IMR-90 (cell line): ENCODE results near the gene CLDN14. TPM values are rescaled to one million over a fixed set of nuclear protein-coding genes. Genes with fewer than 3 reads are reported as not detected.

ENCODE experiments used
- ATAC-seq: fragments of 200-7000 bp; cut with Tn5 transposase; 2 replicates; pipeline ENCODE4 v1.9.1; 2020; ENCODE audit warnings: low read depth, mild to moderate bottlenecking, moderate library complexity
- BruUV-seq: library from RNA; stranded (reverse); fragments of 400-500 nt; replicated peaks from 2 replicates; lab custom pipeline; 2021; lab: Mats Ljungman, UMichigan
- CTCF ChIA-PET: fragments of 300-600 bp; formaldehyde crosslinking; extraction: SDS; loops from one replicate; lab custom pipeline; 2021; ENCODE audit warnings: antibody characterized with exemption; lab: Yijun Ruan, JAX
- POLR2A ChIA-PET: fragments of 300-600 bp; sonication (Branson Sonifier 250); formaldehyde crosslinking; loops from one replicate; lab custom pipeline; 2022; ENCODE audit warnings: antibody characterized with exemption; ENCODE audit not compliant: unreplicated experiment; lab: Charles Lee
- DNase-seq: peaks from one replicate; pipeline ENCODE4 v3.0.0; 2013
- H2AFZ ChIP-seq: replicated peaks from 2 replicates; pipeline ENCODE3; 2013; ENCODE audit warnings: low read length, mild to moderate bottlenecking; ENCODE audit not compliant: poor library complexity
- H2AK5ac ChIP-seq: 2 replicates; pipeline ENCODE4 v1.6.1; 2013; ENCODE audit warnings: low read depth, low read length, inconsistent platforms
- H2AK9ac ChIP-seq: replicated peaks from 2 replicates; pipeline ENCODE3; 2013; ENCODE audit warnings: mild to moderate bottlenecking, low read depth, low read length, moderate library complexity; ENCODE audit not compliant: poor library complexity
- H2BK120ac ChIP-seq: 2 replicates; pipeline ENCODE4 v1.6.1; 2013; ENCODE audit warnings: low read depth, low read length, inconsistent platforms
- H2BK15ac ChIP-seq: 3 replicates; pipeline ENCODE4 v1.6.1; 2013; ENCODE audit warnings: low read depth, low read length, inconsistent platforms
- H2BK20ac ChIP-seq: 2 replicates; pipeline ENCODE4 v1.6.1; 2013; ENCODE audit warnings: low read depth, mild to moderate bottlenecking, inconsistent platforms, low read length, moderate library complexity
- H2BK5ac ChIP-seq: 2 replicates; pipeline ENCODE4 v1.6.1; 2013; ENCODE audit warnings: mild to moderate bottlenecking, low read depth, low read length, inconsistent platforms; ENCODE audit not compliant: poor library complexity, severe bottlenecking
- H3K14ac ChIP-seq: replicated peaks from 2 replicates; pipeline ENCODE4 v1.6.1; 2013; ENCODE audit warnings: low read depth, low read length, inconsistent platforms
- H3K18ac ChIP-seq: 2 replicates; pipeline ENCODE4 v1.6.1; 2013; ENCODE audit warnings: low read depth, low read length, control low read depth
- H3K23ac ChIP-seq: 2 replicates; pipeline ENCODE4 v1.6.1; 2013; ENCODE audit warnings: low read depth, low read length, inconsistent platforms
- H3K27ac ChIP-seq: 2 replicates; pipeline ENCODE4 v1.5.1; 2013; ENCODE audit warnings: mild to moderate bottlenecking, control low read depth, low read length; ENCODE audit not compliant: insufficient read depth
- H3K27me3 ChIP-seq: 2 replicates; pipeline ENCODE4 v1.6.1; 2013; ENCODE audit warnings: low read length; ENCODE audit not compliant: control insufficient read depth, insufficient read depth
- H3K36me3 ChIP-seq: 2 replicates; pipeline ENCODE4 v1.6.1; 2013; ENCODE audit warnings: low read length, mixed read lengths; ENCODE audit not compliant: control insufficient read depth, insufficient read depth
- H3K4ac ChIP-seq: 2 replicates; pipeline ENCODE4 v1.6.1; 2013; ENCODE audit warnings: low read depth, low read length, inconsistent platforms
- H3K4me1 ChIP-seq: 2 replicates; pipeline ENCODE4 v1.6.1; 2013; ENCODE audit warnings: low read length, mixed read lengths; ENCODE audit not compliant: control insufficient read depth, insufficient read depth
- H3K4me2 ChIP-seq: 2 replicates; pipeline ENCODE4 v1.6.1; 2013; ENCODE audit warnings: low read depth, mild to moderate bottlenecking, control low read depth, low read length, moderate library complexity
- H3K4me3 ChIP-seq: 2 replicates; pipeline ENCODE4 v1.5.1; 2013; ENCODE audit warnings: low read depth, mild to moderate bottlenecking, control low read depth, low read length, moderate library complexity; ENCODE audit not compliant: insufficient read depth
- H3K56ac ChIP-seq: 2 replicates; pipeline ENCODE4 v1.6.1; 2013; ENCODE audit warnings: low read length, inconsistent platforms; ENCODE audit not compliant: insufficient read depth; ENCODE audit errors: extremely low read depth
- H3K79me1 ChIP-seq, 2 experiments: 2 replicates each; pipeline ENCODE4 v1.6.1; 2013; ENCODE audit warnings: low read length in 2 of 2, inconsistent platforms in 1 of 2, low read depth in 1 of 2
- H3K9ac ChIP-seq: 2 replicates; pipeline ENCODE4 v1.6.1; 2013; ENCODE audit warnings: low read depth, low read length, control low read depth
- H3K9me1 ChIP-seq: 2 replicates; pipeline ENCODE4 v1.6.1; 2013; ENCODE audit warnings: low read length, inconsistent platforms; ENCODE audit not compliant: insufficient read depth
- H3K9me3 ChIP-seq: 2 replicates; pipeline ENCODE4 v1.6.1; 2013; ENCODE audit warnings: low read length; ENCODE audit not compliant: control insufficient read depth, insufficient read depth
- H4K20me1 ChIP-seq: 2 replicates; pipeline ENCODE4 v1.6.1; 2013; ENCODE audit warnings: low read length, inconsistent platforms; ENCODE audit not compliant: insufficient read depth
- H4K5ac ChIP-seq: 2 replicates; pipeline ENCODE4 v1.6.1; 2013; ENCODE audit warnings: mild to moderate bottlenecking, low read depth, low read length, control low read depth
- H4K8ac ChIP-seq, 2 experiments: 2 replicates each; pipeline ENCODE4 v1.6.1; 2013; ENCODE audit warnings: low read depth in 2 of 2, low read length in 2 of 2, control low read depth in 1 of 2, inconsistent platforms in 1 of 2
- H4K91ac ChIP-seq: 2 replicates; pipeline ENCODE4 v1.6.1; 2013; ENCODE audit warnings: low read depth, low read length, inconsistent platforms; ENCODE audit not compliant: insufficient read depth
- CEBPB ChIP-seq: IDR thresholded peaks from 2 replicates; pipeline ENCODE4 v1.6.1; 2012; ENCODE audit warnings: low read depth, low read length, improper control_type of control experiment
- CHD1 ChIP-seq: IDR thresholded peaks from 2 replicates; pipeline ENCODE4 v1.6.1; 2012; ENCODE audit warnings: low read depth, low read length, improper control_type of control experiment
- ELK1 ChIP-seq: fragments of 150-350 bp; IDR thresholded peaks from 2 replicates; pipeline ENCODE4 v1.6.1; 2016; ENCODE audit warnings: low read depth, mild to moderate bottlenecking, low read length, moderate library complexity, borderline replicate concordance
- FOS ChIP-seq: fragments of 150-350 bp; IDR thresholded peaks from 2 replicates; pipeline ENCODE4 v1.6.1; 2016; ENCODE audit warnings: low read depth, low read length
- MAFK ChIP-seq: IDR thresholded peaks from 2 replicates; pipeline ENCODE4 v1.6.1; 2012; ENCODE audit warnings: low read depth, low read length, improper control_type of control experiment
- MAZ ChIP-seq: IDR thresholded peaks from 2 replicates; pipeline ENCODE4 v1.6.1; 2012; ENCODE audit warnings: low read depth, mild to moderate bottlenecking, low read length, improper control_type of control experiment, moderate library complexity, borderline replicate concordance
- MXI1 ChIP-seq: IDR thresholded peaks from 2 replicates; pipeline ENCODE4 v1.6.1; 2012; ENCODE audit warnings: low read depth, mild to moderate bottlenecking, low read length, moderate library complexity, borderline replicate concordance
- NFE2L2 ChIP-seq: fragments of 150-350 bp; IDR thresholded peaks from 2 replicates; pipeline ENCODE4 v1.6.1; 2016; ENCODE audit warnings: low read depth, mild to moderate bottlenecking, low read length
- POLR2A ChIP-seq: IDR thresholded peaks from 2 replicates; pipeline ENCODE4 v1.6.1; 2012; ENCODE audit warnings: mild to moderate bottlenecking, low read depth, low read length
- RAD21 ChIP-seq: IDR thresholded peaks from 2 replicates; pipeline ENCODE4 v1.6.1; 2012; ENCODE audit warnings: low read length, improper control_type of control experiment
- RCOR1 ChIP-seq: IDR thresholded peaks from 2 replicates; pipeline ENCODE4 v1.6.1; 2012; ENCODE audit warnings: mild to moderate bottlenecking, low read length, improper control_type of control experiment; ENCODE audit not compliant: insufficient replicate concordance
- RFX5 ChIP-seq: IDR thresholded peaks from 2 replicates; pipeline ENCODE4 v1.8.0; 2012; ENCODE audit warnings: low read depth, mild to moderate bottlenecking, low read length, moderate library complexity
- SMC3 ChIP-seq: fragments of 150-350 bp; IDR thresholded peaks from 2 replicates; pipeline ENCODE4 v1.6.1; 2016; ENCODE audit warnings: low read depth, mild to moderate bottlenecking, antibody characterized with exemption, low read length, moderate library complexity
- USF2 ChIP-seq: fragments of 150-350 bp; IDR thresholded peaks from 2 replicates; pipeline ENCODE4 v1.6.1; 2017; ENCODE audit warnings: mild to moderate bottlenecking, antibody characterized with exemption, low read length, low read depth
- WGBS, 2 experiments: methylation state at CpG; one replicate each; pipeline versions ENCODE4 v1.1.5 to v1.1.7; 2013; ENCODE audit warnings: missing lambda C conversion rate in 2 of 2; ENCODE audit not compliant: insufficient read length in 1 of 2; ENCODE audit errors: extremely low coverage in 2 of 2; 5-methylcytosine and 5-hydroxymethylcytosine counted together
- dilution Hi-C: fragments of 300-500 bp; cut with HindIII; formaldehyde crosslinking; loops from one replicate; pipeline ENCODE4 v1.14.3; 2018; ENCODE audit warnings: low sequenced_read_pairs; ENCODE audit not compliant: unreplicated experiment
- in situ Hi-C: fragments of 300-500 bp; cut with MboI; formaldehyde crosslinking; loops from 3 replicates; pipeline ENCODE4 v1.14.3; 2019; ENCODE audit warnings: low sequenced_read_pairs, inconsistent platforms, mixed read lengths
- intact Hi-C: fragments of 100-400 bp; cut with micrococcal nuclease; formaldehyde crosslinking; loops from 2 replicates; pipeline ENCODE4 v1.10.0; 2022
- polyA plus RNA-seq, 3 experiments: library from polyadenylated mRNA; depleted of rRNA; stranded (reverse); fragments of >200 nt; gene quantifications; 2 replicates each; pipeline ENCODE4 v1.2.3, GENCODE V29; 2012; ENCODE audit warnings: low replicate concordance in 1 of 3
- total RNA-seq: library from RNA; depleted of rRNA; stranded (reverse); fragments of >200 nt; gene quantifications from 2 replicates; pipeline ENCODE4 v1.2.3, GENCODE V29; 2012

Gene CLDN14
- total and polyA plus RNA-seq, 2 of the 4 experiments (the other 2 are of a cell fraction), result not detected

GRCh38 chr21:36461277-36461917 lies 18.5 kb downstream of the CLDN14 start:
- Histone ChIP-seq H3K36me3 (no peaks in the 10 kb centered on the region), H2AK5ac (no peak overlapping the region), H2BK20ac (no peak overlapping the region), H3K18ac (no peak overlapping the region), H3K9me3 (no peaks in the 10 kb centered on the region), H3K56ac (no peak overlapping the region), H3K27me3 (peaks cover 2% of the 10 kb centered on the region; the same call in 1 of the 2 replicates), H4K8ac (no peak overlapping the region), H3K4me1 (no peaks in the 10 kb centered on the region; the same call in 1 of the 2 replicates), H3K27ac (no peak overlapping the region), H3K9ac (no peak overlapping the region), H4K20me1 (no peaks in the 10 kb centered on the region), H4K91ac (no peak overlapping the region), H3K4me2 (no peak overlapping the region), H3K23ac (no peak overlapping the region), H3K79me1 (no peaks in the 10 kb centered on the region), H2BK5ac (no peak overlapping the region), H2BK120ac (no peak overlapping the region), H2AFZ (no peak overlapping the region), H3K4ac (no peak overlapping the region), H3K9me1 (no peaks in the 10 kb centered on the region; the same call in 1 of the 2 replicates), H3K14ac (no peak overlapping the region), H4K5ac (no peak overlapping the region), H3K4me3 (no peak overlapping the region), H2AK9ac (peak overlapping the region; percentile 65), H2BK15ac (no peak overlapping the region)
- ChIA-PET POLR2A (no interaction called here), CTCF (no interaction called here)
- intact Hi-C loops (no loop called here), in situ Hi-C loops (no loop called here), dilution Hi-C loops (no loop called here)
- no peak for TF ChIP-seq USF2
- TF ChIP-seq MXI1, result no peak
- no peak for TF ChIP-seq ELK1
- TF ChIP-seq CHD1, result no peak
- no peak for TF ChIP-seq RAD21
- no peak for TF ChIP-seq MAFK
- no peak for TF ChIP-seq CEBPB
- no peak for TF ChIP-seq SMC3
- TF ChIP-seq NFE2L2, result no peak
- no peak for TF ChIP-seq RCOR1
- no peak for TF ChIP-seq FOS
- TF ChIP-seq RFX5, result no peak
- no peak for TF ChIP-seq MAZ
- no peak for TF ChIP-seq POLR2A
- BruUV-seq, result no TSS peak
- ATAC-seq (no peak), DNase-seq (no peak)
- 95% methylated on average over 11 of the region's 34 CpGs; no CpG with 5 or more reads in 1 of the 2 experiments for WGBS, 2 experiments
